ENCODE results near the gene TMX1.

Gene TMX1

DNA sequence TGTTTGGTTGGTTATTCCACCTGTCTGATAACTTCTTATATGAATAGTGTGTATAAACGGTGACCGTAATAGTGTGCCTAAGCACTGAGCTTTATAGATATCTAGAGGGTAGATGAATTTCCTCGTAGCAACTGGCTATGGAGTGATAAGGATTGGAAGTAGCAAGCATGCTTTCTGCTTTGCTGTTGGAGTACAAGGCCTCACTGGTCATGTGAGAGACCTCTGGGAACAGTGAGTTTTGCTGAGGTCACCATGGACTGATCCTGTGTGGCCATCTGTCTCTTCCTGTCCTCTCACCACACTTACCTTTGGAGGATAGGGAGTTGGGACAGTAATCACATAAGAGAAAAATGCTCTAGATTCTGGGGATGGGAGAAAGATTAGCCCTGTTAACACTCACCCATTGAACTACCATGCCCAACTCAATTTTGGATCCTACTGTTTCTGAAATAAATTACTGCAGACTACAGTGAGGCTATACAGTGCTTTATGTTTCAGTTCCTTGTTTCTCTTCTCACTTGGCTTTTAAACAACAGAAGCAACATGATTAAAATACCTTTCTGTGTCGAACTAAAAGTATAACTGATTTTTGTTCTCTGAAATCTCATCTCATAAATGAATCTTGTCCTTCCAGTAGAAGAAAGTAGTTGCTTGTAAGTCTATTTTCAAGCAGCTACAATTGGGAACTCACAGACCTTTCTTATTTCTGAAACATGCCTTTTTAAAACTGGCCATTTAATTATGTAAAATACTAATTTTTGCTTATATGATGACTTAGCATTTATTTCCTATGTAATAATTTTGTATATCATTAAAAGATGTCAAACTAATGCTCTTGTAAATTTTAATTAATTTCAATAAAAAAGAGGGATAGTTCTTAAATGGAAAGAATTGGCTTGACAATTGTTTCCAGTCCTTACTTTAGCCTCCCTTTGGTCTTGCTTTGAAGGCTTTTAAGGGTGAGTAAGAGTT is 8.3 kb downstream of the TMX1 start:
- no peak overlapping the region for H3K4me3 ChIP-seq (ENCODE audit: low read depth, low read length)
- H3K4me1 ChIP-seq (ENCODE audit: control insufficient read depth, insufficient read depth, low read length), result peaks cover 10% of the 10 kb centered on the region
- peaks cover 10% of the 10 kb centered on the region for H3K36me3 ChIP-seq (ENCODE audit: control insufficient read depth, insufficient read depth, low read length)
- no peaks in the 10 kb centered on the region for H3K27me3 ChIP-seq (ENCODE audit: control insufficient read depth, insufficient read depth, low read length)
- no peak overlapping the region for H3K9ac ChIP-seq (ENCODE audit: low read depth, low read length)
- H3K9me3 ChIP-seq (ENCODE audit: control insufficient read depth, insufficient read depth, low read length), result no peaks in the 10 kb centered on the region

DNA sequence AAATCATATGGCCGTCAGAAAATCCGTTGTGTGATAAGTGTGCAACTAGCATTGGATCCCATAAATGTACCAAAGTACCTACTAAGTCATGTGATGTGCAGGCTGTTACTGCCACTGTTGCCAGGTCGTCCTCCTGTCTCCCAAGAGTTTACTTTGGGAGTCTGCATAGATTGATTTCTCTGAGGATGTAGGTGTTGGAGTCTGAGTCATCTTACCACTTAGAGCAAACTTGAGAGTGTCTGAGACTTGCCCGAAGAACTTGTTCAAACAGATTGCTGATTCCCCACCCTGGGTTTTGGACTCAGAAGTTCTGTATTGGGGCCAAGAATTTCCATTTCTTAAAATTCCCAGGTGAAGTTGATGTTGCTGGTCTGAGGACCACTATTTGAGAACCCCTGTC is 11.4 kb downstream of the TMX1 start:
- Histone ChIP-seq H3K36me3 (ENCODE audit: control insufficient read depth, insufficient read depth, low read length) (peaks cover 19% of the 10 kb centered on the region), H3K27me3 (ENCODE audit: control insufficient read depth, insufficient read depth, low read length) (no peaks in the 10 kb centered on the region), H3K9ac (ENCODE audit: low read depth, low read length) (no peak overlapping the region), H3K9me3 (ENCODE audit: control insufficient read depth, insufficient read depth, low read length) (no peaks in the 10 kb centered on the region), H3K4me3 (ENCODE audit: low read depth, low read length) (no peak overlapping the region), H3K4me1 (ENCODE audit: control insufficient read depth, insufficient read depth, low read length) (no peaks in the 10 kb centered on the region)

DNA sequence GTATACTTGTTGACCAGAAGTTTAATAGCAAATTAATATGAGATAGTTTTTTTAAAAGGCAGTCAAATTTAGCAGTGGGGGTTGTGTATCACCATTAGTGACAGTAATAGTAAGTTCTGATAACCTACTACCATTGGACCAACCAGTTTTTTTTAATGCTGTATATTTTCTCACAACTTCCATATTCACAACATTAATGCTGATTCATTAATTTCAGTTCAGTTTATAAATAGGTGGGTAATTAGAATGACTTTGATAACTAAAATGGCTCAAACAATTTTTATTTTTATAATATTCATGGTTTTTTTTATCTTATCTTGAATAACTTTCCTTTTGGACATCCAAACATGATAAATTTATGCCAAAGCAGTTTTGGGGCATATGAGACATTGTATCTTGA is 13.8 kb downstream of the TMX1 start:
- Histone ChIP-seq H3K27me3 (ENCODE audit: control insufficient read depth, insufficient read depth, low read length) (no peaks in the 10 kb centered on the region), H3K36me3 (ENCODE audit: control insufficient read depth, insufficient read depth, low read length) (peaks cover 19% of the 10 kb centered on the region), H3K4me3 (ENCODE audit: low read depth, low read length) (no peak overlapping the region), H3K9ac (ENCODE audit: low read depth, low read length) (no peak overlapping the region), H3K9me3 (ENCODE audit: control insufficient read depth, insufficient read depth, low read length) (no peaks in the 10 kb centered on the region), H3K4me1 (ENCODE audit: control insufficient read depth, insufficient read depth, low read length) (no peaks in the 10 kb centered on the region)

DNA sequence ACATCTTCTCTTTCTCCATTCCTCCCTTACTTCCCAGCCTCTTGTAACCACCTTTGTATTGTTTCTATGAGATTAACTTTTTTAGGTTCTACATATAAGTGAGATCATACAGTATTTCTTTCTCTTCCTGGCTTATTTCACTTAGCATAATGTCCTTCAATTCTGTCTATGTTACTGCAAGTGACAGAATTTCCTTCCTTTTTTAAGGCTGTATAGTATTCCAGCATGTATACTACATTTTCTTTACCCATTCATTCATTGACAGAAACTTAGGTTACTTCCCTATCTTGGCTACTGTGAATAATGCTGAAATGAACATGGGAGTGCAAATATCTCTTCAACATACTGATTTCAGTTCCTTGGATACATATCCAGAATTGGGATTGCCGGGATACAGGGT is 18.2 kb downstream of the TMX1 start:
- Histone ChIP-seq H3K9ac (ENCODE audit: low read depth, low read length) (no peak overlapping the region), H3K36me3 (ENCODE audit: control insufficient read depth, insufficient read depth, low read length) (peaks cover 13% of the 10 kb centered on the region), H3K4me3 (ENCODE audit: low read depth, low read length) (no peak overlapping the region), H3K27me3 (ENCODE audit: control insufficient read depth, insufficient read depth, low read length) (no peaks in the 10 kb centered on the region), H3K9me3 (ENCODE audit: control insufficient read depth, insufficient read depth, low read length) (no peaks in the 10 kb centered on the region), H3K4me1 (ENCODE audit: control insufficient read depth, insufficient read depth, low read length) (no peaks in the 10 kb centered on the region)

DNA sequence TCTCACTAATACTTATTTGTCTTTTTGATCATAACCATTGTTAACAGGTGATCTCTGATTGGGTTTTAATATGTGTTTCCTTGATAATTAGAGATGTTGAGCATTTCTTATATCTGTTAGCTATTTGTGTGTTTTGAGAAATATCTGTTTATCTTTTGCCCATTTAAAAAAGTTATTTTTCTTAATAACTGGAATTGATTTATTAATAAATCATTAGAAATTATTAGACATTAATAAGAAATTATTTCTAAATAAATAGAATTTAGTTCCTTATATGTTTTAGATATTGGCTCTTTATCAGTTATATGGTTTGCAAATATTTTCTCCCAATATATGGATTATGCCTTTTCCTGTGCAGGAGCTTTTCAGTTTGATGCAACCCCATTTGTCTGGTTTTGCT is 18.7 kb downstream of the TMX1 start:
- Histone ChIP-seq H3K4me3 (ENCODE audit: low read depth, low read length) (no peak overlapping the region), H3K9me3 (ENCODE audit: control insufficient read depth, insufficient read depth, low read length) (no peaks in the 10 kb centered on the region), H3K4me1 (ENCODE audit: control insufficient read depth, insufficient read depth, low read length) (no peaks in the 10 kb centered on the region), H3K9ac (ENCODE audit: low read depth, low read length) (no peak overlapping the region), H3K27me3 (ENCODE audit: control insufficient read depth, insufficient read depth, low read length) (no peaks in the 10 kb centered on the region), H3K36me3 (ENCODE audit: control insufficient read depth, insufficient read depth, low read length) (peaks cover 8% of the 10 kb centered on the region)

DNA sequence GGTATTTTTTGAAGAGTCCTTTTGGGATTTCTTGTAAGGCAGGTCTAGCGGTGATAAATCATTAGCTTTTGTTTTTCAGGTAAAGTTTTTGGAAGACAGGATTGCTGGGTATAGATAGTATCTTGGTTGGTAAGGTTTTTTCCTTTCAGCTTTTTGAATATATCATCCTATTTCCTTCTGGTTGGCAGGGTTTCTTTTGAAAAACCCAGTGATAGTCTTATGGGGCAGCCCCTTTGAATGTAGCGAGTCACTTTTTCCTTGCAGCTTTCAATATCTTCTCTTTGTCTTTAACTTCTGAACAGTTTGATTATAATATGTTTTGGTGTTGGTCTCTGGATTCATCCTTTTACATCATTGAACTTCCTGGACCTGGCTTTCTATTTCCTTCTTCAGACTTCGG is 20.2 kb downstream of the TMX1 start:
- no peak overlapping the region for H3K4me3 ChIP-seq (ENCODE audit: low read depth, low read length)
- no peaks in the 10 kb centered on the region for H3K27me3 ChIP-seq (ENCODE audit: control insufficient read depth, insufficient read depth, low read length)
- H3K9ac ChIP-seq (ENCODE audit: low read depth, low read length), result no peak overlapping the region
- peaks cover 4% of the 10 kb centered on the region for H3K36me3 ChIP-seq (ENCODE audit: control insufficient read depth, insufficient read depth, low read length)
- H3K4me1 ChIP-seq (ENCODE audit: control insufficient read depth, insufficient read depth, low read length), result no peaks in the 10 kb centered on the region
- no peaks in the 10 kb centered on the region for H3K9me3 ChIP-seq (ENCODE audit: control insufficient read depth, insufficient read depth, low read length)

DNA sequence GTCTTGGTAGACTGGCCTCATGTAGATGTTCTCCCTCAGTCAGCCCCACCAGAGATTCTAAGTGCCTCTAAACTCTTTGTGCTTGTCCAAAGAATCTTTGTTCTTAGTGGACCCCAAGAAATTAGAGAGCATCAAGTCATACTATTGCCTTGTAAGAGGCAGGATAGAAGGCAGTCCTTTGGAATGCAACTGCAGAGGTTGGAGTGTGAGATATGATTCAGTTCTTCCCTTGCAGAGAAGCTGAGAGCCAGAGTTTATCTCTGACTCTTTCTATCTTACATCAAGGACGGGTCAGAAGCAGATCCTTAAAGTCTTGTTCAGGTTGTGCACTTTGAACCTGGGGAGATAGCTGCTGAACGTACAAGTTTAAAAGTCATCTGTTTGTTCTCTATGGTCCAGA is 21.1 kb downstream of the TMX1 start:
- Histone ChIP-seq H3K4me3 (ENCODE audit: low read depth, low read length) (no peak overlapping the region), H3K9me3 (ENCODE audit: control insufficient read depth, insufficient read depth, low read length) (no peaks in the 10 kb centered on the region), H3K27me3 (ENCODE audit: control insufficient read depth, insufficient read depth, low read length) (no peaks in the 10 kb centered on the region), H3K36me3 (ENCODE audit: control insufficient read depth, insufficient read depth, low read length) (peaks cover 4% of the 10 kb centered on the region), H3K4me1 (ENCODE audit: control insufficient read depth, insufficient read depth, low read length) (no peaks in the 10 kb centered on the region), H3K9ac (ENCODE audit: low read depth, low read length) (no peak overlapping the region)

DNA sequence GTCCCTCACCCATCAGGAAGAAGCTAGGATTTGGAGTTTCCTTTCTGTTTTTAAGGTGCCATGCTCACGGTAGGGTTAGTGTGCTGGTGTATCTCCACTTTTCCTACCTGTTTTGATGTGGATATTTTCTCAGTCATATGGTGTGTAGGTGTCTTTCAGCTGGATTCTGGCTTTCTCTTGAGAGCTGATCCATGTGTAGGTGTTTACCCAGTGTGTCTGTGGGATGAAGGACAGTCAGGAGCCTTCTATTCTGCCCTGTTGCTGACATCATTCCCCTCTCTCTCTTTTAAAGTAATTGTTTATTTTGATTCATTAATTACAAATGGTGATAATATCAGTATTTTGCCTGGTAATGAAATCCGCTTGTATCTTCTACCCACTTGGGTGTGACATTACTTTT is 22.8 kb downstream of the TMX1 start:
- H3K9me3 ChIP-seq (ENCODE audit: control insufficient read depth, insufficient read depth, low read length), result no peaks in the 10 kb centered on the region
- H3K9ac ChIP-seq (ENCODE audit: low read depth, low read length), result no peak overlapping the region
- H3K4me3 ChIP-seq (ENCODE audit: low read depth, low read length), result no peak overlapping the region
- peaks cover 3% of the 10 kb centered on the region for H3K36me3 ChIP-seq (ENCODE audit: control insufficient read depth, insufficient read depth, low read length)
- H3K4me1 ChIP-seq (ENCODE audit: control insufficient read depth, insufficient read depth, low read length), result no peaks in the 10 kb centered on the region
- H3K27me3 ChIP-seq (ENCODE audit: control insufficient read depth, insufficient read depth, low read length), result no peaks in the 10 kb centered on the region

DNA sequence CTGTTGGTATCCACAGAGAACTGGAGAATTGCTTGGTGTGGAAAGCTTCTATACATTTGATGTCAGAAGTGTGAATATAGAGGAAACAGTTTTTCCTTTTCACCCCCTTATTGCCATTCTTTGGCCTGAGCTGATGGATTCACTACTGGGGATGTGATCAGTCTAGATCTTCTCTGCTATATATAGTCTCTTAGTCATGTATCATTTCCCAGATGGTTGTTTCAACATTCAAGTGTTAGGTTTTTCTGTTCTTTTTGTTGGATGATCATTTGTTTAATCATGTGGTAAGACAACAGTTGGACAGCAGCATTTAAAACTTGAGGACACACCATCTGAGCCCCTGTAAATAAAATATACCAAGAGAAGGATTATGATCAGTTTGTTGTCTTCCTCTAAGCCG is 29.6 kb downstream of the TMX1 start:
- Histone ChIP-seq H3K4me1 (ENCODE audit: control insufficient read depth, insufficient read depth, low read length) (no peaks in the 10 kb centered on the region), H3K27me3 (ENCODE audit: control insufficient read depth, insufficient read depth, low read length) (no peaks in the 10 kb centered on the region), H3K4me3 (ENCODE audit: low read depth, low read length) (no peak overlapping the region), H3K36me3 (ENCODE audit: control insufficient read depth, insufficient read depth, low read length) (no peaks in the 10 kb centered on the region), H3K9me3 (ENCODE audit: control insufficient read depth, insufficient read depth, low read length) (no peaks in the 10 kb centered on the region), H3K9ac (ENCODE audit: low read depth, low read length) (no peak overlapping the region)

DNA sequence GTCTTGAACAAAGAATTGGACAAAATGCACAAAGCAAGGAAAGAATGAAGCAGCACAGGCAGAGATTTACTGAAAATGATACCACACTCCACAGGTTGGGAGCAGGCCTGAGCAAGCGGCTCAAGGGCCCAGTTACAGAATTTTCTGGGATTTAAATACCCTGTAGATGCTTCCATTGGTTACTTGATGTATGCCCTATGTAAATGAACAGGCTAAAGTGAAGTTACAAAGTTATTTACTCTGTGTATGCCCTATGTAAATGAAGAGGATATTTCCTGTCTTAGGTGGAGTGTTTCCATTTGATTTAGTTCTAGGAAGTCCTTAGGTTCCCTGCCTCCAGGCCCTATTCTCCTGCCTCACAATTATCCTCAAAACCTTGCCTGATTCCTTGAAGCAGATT is 36.6 kb downstream of the TMX1 start:
- Histone ChIP-seq H3K36me3 (ENCODE audit: control insufficient read depth, insufficient read depth, low read length) (no peaks in the 10 kb centered on the region), H3K9me3 (ENCODE audit: control insufficient read depth, insufficient read depth, low read length) (no peaks in the 10 kb centered on the region), H3K4me3 (ENCODE audit: low read depth, low read length) (no peak overlapping the region), H3K4me1 (ENCODE audit: control insufficient read depth, insufficient read depth, low read length) (no peaks in the 10 kb centered on the region), H3K9ac (ENCODE audit: low read depth, low read length) (no peak overlapping the region), H3K27me3 (ENCODE audit: control insufficient read depth, insufficient read depth, low read length) (no peaks in the 10 kb centered on the region)

DNA sequence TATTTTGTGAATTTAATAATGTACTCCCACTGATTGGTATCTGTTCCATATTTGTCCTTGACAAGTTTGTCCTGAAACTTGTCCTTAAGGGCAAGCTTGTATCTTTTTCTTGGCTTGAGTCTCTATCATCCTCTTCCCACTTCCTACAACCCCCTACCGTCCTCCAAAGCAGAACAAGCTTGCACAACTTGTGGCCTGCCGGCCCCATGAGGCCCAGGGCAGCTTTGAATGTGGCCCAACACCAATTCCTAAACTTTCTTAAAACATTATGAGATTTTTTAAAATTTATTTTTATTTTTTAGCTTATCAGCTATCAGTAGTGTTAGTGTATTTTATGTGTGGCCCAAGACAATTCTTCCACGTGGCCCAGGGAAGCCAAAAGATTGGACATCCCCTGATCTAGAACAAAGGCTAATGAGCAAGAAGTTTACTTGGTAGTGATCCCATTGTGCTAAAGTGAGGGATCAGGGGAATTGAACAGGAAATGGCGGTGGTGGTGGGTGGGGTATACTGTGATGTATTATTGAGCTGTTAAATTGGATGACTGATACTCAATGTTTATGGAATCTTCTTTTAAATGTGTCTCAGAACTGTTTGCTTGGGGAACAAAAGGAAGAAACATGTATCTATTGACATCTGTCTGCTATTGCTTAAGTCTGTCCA is 37.8 kb downstream of the TMX1 start:
- no peaks in the 10 kb centered on the region for H3K4me1 ChIP-seq (ENCODE audit: control insufficient read depth, insufficient read depth, low read length)
- H3K27me3 ChIP-seq (ENCODE audit: control insufficient read depth, insufficient read depth, low read length), result no peaks in the 10 kb centered on the region

DNA sequence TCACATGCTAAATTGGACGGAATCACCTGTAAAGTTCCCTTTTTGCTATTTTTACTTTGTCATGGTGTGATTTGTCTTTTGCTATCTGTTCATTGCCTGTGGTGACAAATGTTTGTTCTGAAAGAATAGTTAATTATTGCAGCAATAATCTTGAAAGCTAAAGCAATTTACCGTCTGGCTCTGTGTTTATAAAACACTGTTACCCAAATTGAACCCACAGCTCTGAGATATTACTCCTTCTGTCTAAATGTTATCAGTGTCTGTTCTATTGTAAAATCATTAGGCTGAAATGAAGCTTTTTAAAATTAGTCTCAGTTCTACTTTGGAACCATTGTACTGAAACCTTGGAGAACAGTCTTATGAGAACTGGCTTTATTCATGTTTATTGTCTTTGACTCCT is 42.5 kb downstream of the TMX1 start:
- Histone ChIP-seq H3K9me3 (ENCODE audit: control insufficient read depth, insufficient read depth, low read length) (no peaks in the 10 kb centered on the region), H3K36me3 (ENCODE audit: control insufficient read depth, insufficient read depth, low read length) (peaks cover 4% of the 10 kb centered on the region), H3K4me1 (ENCODE audit: control insufficient read depth, insufficient read depth, low read length) (no peaks in the 10 kb centered on the region), H3K9ac (ENCODE audit: low read depth, low read length) (no peak overlapping the region), H3K4me3 (ENCODE audit: low read depth, low read length) (no peak overlapping the region), H3K27me3 (ENCODE audit: control insufficient read depth, insufficient read depth, low read length) (no peaks in the 10 kb centered on the region)

More for the DNA sequence above, 37.8 kb downstream of the TMX1 start:
- H3K9me3 ChIP-seq (ENCODE audit: control insufficient read depth, insufficient read depth, low read length), result no peaks in the 10 kb centered on the region
- H3K4me3 ChIP-seq (ENCODE audit: low read depth, low read length), result no peak overlapping the region
- no peak overlapping the region for H3K9ac ChIP-seq (ENCODE audit: low read depth, low read length)
- H3K36me3 ChIP-seq (ENCODE audit: control insufficient read depth, insufficient read depth, low read length), result no peaks in the 10 kb centered on the region

All from iPS-15b (cell line).